ENCODE data around the gene HMG20A.

GRCh38 chr15:77527164-77527778 is 106.6 kb downstream of the HMG20A start:
- no peak for TF ChIP-seq POLR2A (IDR thresholded peaks at IDR 0.05; ENCODE audit: low read length)
- TF ChIP-seq GATA1 (IDR thresholded peaks at IDR 0.05; ENCODE audit: low read depth, low read length) = no peak

Measured in erythroblast (primary cell).